ENCODE results near the gene INO80D. TPM values are rescaled to one million over a fixed set of nuclear protein-coding genes. Genes with fewer than 3 reads are reported as not detected.

INO80D gene
- total RNA-seq, 2 donors from 2014 or later = 27.6 to 35.2 TPM

- H3K4me3 ChIP-seq (ENCODE audit: low read length) = no peak overlapping the region
- Mint-ChIP-seq H3K4me3 (no peak overlapping the region), H3K9me3 (no peaks in the 10 kb centered on the region), H3K36me3 (ENCODE audit: low read depth) (peaks cover 44% of the 10 kb centered on the region), H3K27ac (no peak overlapping the region), H3K27me3 (ENCODE audit: insufficient read depth) (no peaks in the 10 kb centered on the region), H3K4me1 (peaks cover 4% of the 10 kb centered on the region)
- WGBS, 2 experiments (ENCODE audit: insufficient coverage in 1 of 2, insufficient read length in 1 of 2) = 92% methylated on average over 2 to 5 of the region's 5 CpGs
- no peaks in the 10 kb centered on the region for H3K27me3 ChIP-seq (ENCODE audit: control insufficient read depth, insufficient read depth, low read length, poor library complexity, severe bottlenecking)
- peaks cover 92% of the 10 kb centered on the region for H3K36me3 ChIP-seq (ENCODE audit: control insufficient read depth, insufficient read depth, low read length)
- H3K9me3 ChIP-seq (ENCODE audit: control insufficient read depth, low read length) = no peaks in the 10 kb centered on the region
- DNase-seq = no peak
- no peak overlapping the region for H3K27ac ChIP-seq (ENCODE audit: low read depth, low read length)
- no peaks in the 10 kb centered on the region for H3K4me1 ChIP-seq (ENCODE audit: control insufficient read depth, insufficient read depth, low read length)
- no peak for TF ChIP-seq CTCF (conservative IDR thresholded peaks at IDR 0.05)
- no peak overlapping the region for H3K9ac ChIP-seq (ENCODE audit: extremely low read depth, low read length, poor library complexity, severe bottlenecking)
Observed at GRCh38 chr2:206001912-206002311, 84.1 kb downstream of the INO80D start.

DNA sequence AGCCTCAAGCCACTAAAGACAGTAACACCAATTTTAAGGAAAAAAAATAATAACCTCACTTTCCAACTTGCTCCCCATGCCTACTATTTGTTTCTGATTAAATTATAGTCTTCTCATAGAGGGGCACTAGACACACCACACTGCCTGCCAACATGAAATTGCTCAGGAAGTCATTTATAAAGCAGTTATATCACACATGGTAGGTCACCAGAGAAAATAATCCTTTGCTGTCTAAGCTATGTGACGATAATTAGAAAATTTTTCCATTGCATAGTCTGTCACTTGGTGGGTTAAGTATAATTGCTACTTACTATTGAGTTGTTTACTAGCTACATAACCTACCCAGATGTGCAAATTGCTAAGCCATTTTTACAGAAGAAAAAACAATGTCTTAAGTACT, 85.2 kb downstream of the INO80D start:
- Mint-ChIP-seq H3K36me3 (ENCODE audit: low read depth) (peaks cover 38% of the 10 kb centered on the region), H3K27me3 (ENCODE audit: insufficient read depth) (no peaks in the 10 kb centered on the region), H3K4me1 (peaks cover 4% of the 10 kb centered on the region), H3K9me3 (no peaks in the 10 kb centered on the region), H3K4me3 (no peak overlapping the region), H3K27ac (no peak overlapping the region)
- Histone ChIP-seq H3K27me3 (ENCODE audit: control insufficient read depth, insufficient read depth, low read length, poor library complexity, severe bottlenecking) (no peaks in the 10 kb centered on the region), H3K36me3 (ENCODE audit: control insufficient read depth, insufficient read depth, low read length) (peaks cover 92% of the 10 kb centered on the region), H3K27ac (ENCODE audit: low read depth, low read length) (no peak overlapping the region), H3K4me3 (ENCODE audit: low read length) (no peak overlapping the region), H3K4me1 (ENCODE audit: control insufficient read depth, insufficient read depth, low read length) (no peaks in the 10 kb centered on the region), H3K9me3 (ENCODE audit: control insufficient read depth, low read length) (no peaks in the 10 kb centered on the region), H3K9ac (ENCODE audit: extremely low read depth, low read length, poor library complexity, severe bottlenecking) (no peak overlapping the region)
- 67% methylated on average over 1 of the region's 1 CpG; no CpG with 5 or more reads in 1 of the 2 experiments for WGBS, 2 experiments (ENCODE audit: insufficient coverage in 1 of 2, insufficient read length in 1 of 2)
- DNase-seq = no peak
- no peak for TF ChIP-seq CTCF (conservative IDR thresholded peaks at IDR 0.05)

DNA sequence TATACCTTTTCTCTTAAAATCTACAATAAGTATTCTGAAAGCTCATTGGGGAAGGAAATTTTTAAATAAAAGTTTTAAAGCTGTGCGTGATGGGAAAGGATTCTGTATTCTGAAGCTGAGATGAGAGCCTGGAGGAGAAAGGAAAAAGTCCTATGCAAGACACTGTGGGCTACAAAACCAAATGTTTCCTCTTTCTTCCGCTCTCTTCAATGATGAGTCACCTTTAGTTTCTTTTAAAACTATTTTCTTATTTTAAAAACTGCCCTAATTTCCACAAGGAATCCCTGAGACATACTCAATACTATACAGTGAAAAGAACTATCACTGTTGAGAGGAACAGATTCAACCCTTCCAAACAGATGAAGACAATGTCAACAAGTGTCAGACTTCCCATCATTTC, 87.4 kb downstream of the INO80D start:
- no peaks in the 10 kb centered on the region for H3K27me3 Mint-ChIP-seq (ENCODE audit: insufficient read depth)
- Histone ChIP-seq H3K9ac (ENCODE audit: extremely low read depth, low read length, poor library complexity, severe bottlenecking) (no peak overlapping the region), H3K9me3 (ENCODE audit: control insufficient read depth, low read length) (no peaks in the 10 kb centered on the region), H3K27ac (ENCODE audit: low read depth, low read length) (no peak overlapping the region), H3K27me3 (ENCODE audit: control insufficient read depth, insufficient read depth, low read length, poor library complexity, severe bottlenecking) (no peaks in the 10 kb centered on the region), H3K4me1 (ENCODE audit: control insufficient read depth, insufficient read depth, low read length) (no peaks in the 10 kb centered on the region), H3K4me3 (ENCODE audit: low read length) (no peak overlapping the region), H3K36me3 (ENCODE audit: control insufficient read depth, insufficient read depth, low read length) (peaks cover 85% of the 10 kb centered on the region)
- H3K9me3 Mint-ChIP-seq = no peaks in the 10 kb centered on the region
- no peak for TF ChIP-seq CTCF (conservative IDR thresholded peaks at IDR 0.05)
- H3K36me3 Mint-ChIP-seq (ENCODE audit: low read depth) = peaks cover 20% of the 10 kb centered on the region
- no peaks in the 10 kb centered on the region for H3K4me1 Mint-ChIP-seq
- H3K27ac Mint-ChIP-seq = no peak overlapping the region
- 100% methylated on average over 2 of the region's 2 CpGs for WGBS, 2 experiments (ENCODE audit: insufficient coverage in 1 of 2, insufficient read length in 1 of 2)
- no peak for DNase-seq
- no peak overlapping the region for H3K4me3 Mint-ChIP-seq
